Right lobe of liver (tissue), 4 donors: Measurements from ENCODE around the gene CDKAL1.

ENCODE experiments used
- CTCF ChIP-seq, 4 donors: fragments of 200-600 bp in 3 of 4; fragments of 450-650 bp in 1 of 4; IDR thresholded peaks; one replicate each; pipeline versions ENCODE4 v1.5.1 to v1.8.0; 2016 to 2022; ENCODE audit warnings: antibody characterized with exemption in 4 of 4, mild to moderate bottlenecking in 2 of 4
- POLR2A ChIP-seq: fragments of 450-650 bp; IDR thresholded peaks from one replicate; pipeline ENCODE4 v1.6.1; 2017; ENCODE audit warnings: antibody characterized with exemption, mild to moderate bottlenecking
- donor health status: DM: no; HTN: no; CAD: no.
- donor health status: DM: no; HTN: no; CAD: no.
- donor health status: DM: no; HTN: yes; CAD: no.

- TF ChIP-seq CTCF (IDR thresholded peaks at IDR 0.05) (no peak), POLR2A (no peak)
Observed at GRCh38 chr6:20778459-20778858, 244.2 kb downstream of the CDKAL1 start.
